K562 (cell line): ENCODE results near the gene CSDE1. TPM values are rescaled to one million over a fixed set of nuclear protein-coding genes. Genes with fewer than 3 reads are reported as not detected.
A peak's percentile ranks its signal among the peaks of the same experiment; 100 is the strongest.

ENCODE experiments used
- CREBBP ChIP-seq: IDR thresholded peaks from one replicate; pipeline ENCODE4 v1.6.1; 2012; ENCODE audit warnings: low read depth, mild to moderate bottlenecking, control low read depth, inconsistent platforms, low read length
- CTBP1 ChIP-seq: fragments of 450-650 bp; IDR thresholded peaks from 2 replicates; pipeline ENCODE4 v1.6.1; 2016; ENCODE audit warnings: borderline replicate concordance
- DEAF1 ChIP-seq: fragments of 450-650 bp; formaldehyde crosslinking; IDR thresholded peaks from 2 replicates; pipeline ENCODE4 v1.4.0; 2020; ENCODE audit warnings: mild to moderate bottlenecking, moderate library complexity
- FOSL1 ChIP-seq: fragments of 200-800 bp; sonication (Bioruptor generic); conservative IDR thresholded peaks from 2 replicates; pipeline ENCODE4 v1.6.1; 2016; ENCODE audit warnings: missing genetic modification characterization, missing compliant biosample characterization
- JUNB ChIP-seq: fragments of 450-650 bp; formaldehyde crosslinking; conservative IDR thresholded peaks from 2 replicates; pipeline ENCODE4 v1.4.0; 2020; ENCODE audit warnings: mild to moderate bottlenecking
- LEF1 ChIP-seq: fragments of 450-650 bp; IDR thresholded peaks from 2 replicates; pipeline ENCODE4 v1.6.1; 2016; ENCODE audit warnings: mild to moderate bottlenecking
- MBD1 ChIP-seq: fragments of 250-450 bp; sonication (Bioruptor Pico); IDR thresholded peaks from 2 replicates; pipeline ENCODE4 v1.8.0; 2022; ENCODE audit warnings: inconsistent platforms
- MCM7 ChIP-seq, 2 experiments: fragments of 450-650 bp; IDR thresholded peaks; 2 replicates each; pipeline ENCODE4 v1.6.1; 2016 to 2018
- MTA1 ChIP-seq: fragments of 450-650 bp; IDR thresholded peaks from 2 replicates; pipeline ENCODE4 v1.6.1; 2017; ENCODE audit warnings: borderline replicate concordance
- NBN ChIP-seq: fragments of 450-650 bp; IDR thresholded peaks from 2 replicates; pipeline ENCODE4 v1.6.1; 2016; ENCODE audit warnings: low read depth, mild to moderate bottlenecking
- NCOA1 ChIP-seq: fragments of 450-650 bp; IDR thresholded peaks from 2 replicates; pipeline ENCODE4 v1.6.1; 2016; ENCODE audit warnings: low read depth
- NCOA4 ChIP-seq: fragments of 450-650 bp; IDR thresholded peaks from 2 replicates; pipeline ENCODE4 v1.6.1; 2018; ENCODE audit warnings: mild to moderate bottlenecking; ENCODE audit not compliant: partially characterized antibody
- NFATC3 ChIP-seq: fragments of 450-650 bp; IDR thresholded peaks from 2 replicates; pipeline ENCODE4 v1.6.1; 2017; ENCODE audit warnings: mild to moderate bottlenecking
- NFXL1 ChIP-seq: fragments of 450-650 bp; formaldehyde crosslinking; IDR thresholded peaks from 2 replicates; pipeline ENCODE4 v1.4.0; 2021; ENCODE audit warnings: mild to moderate bottlenecking
- PRPF4 ChIP-seq: fragments of 200-400 bp; formaldehyde crosslinking; IDR thresholded peaks from one replicate; pipeline ENCODE4 v1.6.1; 2017; ENCODE audit warnings: low read length, low read depth, mild to moderate bottlenecking; ENCODE audit not compliant: insufficient read depth, poor library complexity, severe bottlenecking
- RBM14 ChIP-seq: fragments of 200-400 bp; formaldehyde crosslinking; IDR thresholded peaks from 2 replicates; pipeline ENCODE4 v1.6.1; 2018; ENCODE audit warnings: low read depth, mild to moderate bottlenecking, low read length, moderate library complexity, borderline replicate concordance; ENCODE audit not compliant: insufficient read depth
- RHOXF2B ChIP-seq: fragments of 250-450 bp; sonication (Bioruptor Pico); conservative IDR thresholded peaks from 2 replicates; pipeline ENCODE4 v1.5.1; 2021
- SMAD1 ChIP-seq: fragments of 150-350 bp; IDR thresholded peaks from 2 replicates; pipeline ENCODE4 v1.6.1; 2014; ENCODE audit warnings: low read length, low read depth; ENCODE audit not compliant: partially characterized antibody
- TSC22D4 ChIP-seq: fragments of 450-650 bp; IDR thresholded peaks from 2 replicates; pipeline ENCODE4 v1.6.1; 2016; ENCODE audit warnings: missing genetic modification characterization, missing biosample characterization, control low read depth
- ZNF76 ChIP-seq: fragments of 250-450 bp; sonication (Bioruptor Pico); IDR thresholded peaks from 2 replicates; pipeline ENCODE4 v1.4.0; 2020; ENCODE audit warnings: mild to moderate bottlenecking, moderate library complexity, borderline replicate concordance
- polyA plus RNA-seq, 8 experiments: library from polyadenylated mRNA; depleted of rRNA in 4 of 8; stranded (reverse) in 5 of 8; unstranded in 3 of 8; fragments of >200 nt; fragmentation: Nextera tagmentation in 2 of 8; fragmentation: Illumina TruSeq in 1 of 8; extraction: Ambion mirVana in 2 of 8; extraction: Trizol in 1 of 8; gene quantifications; 2 replicates each; pipeline versions ENCODE4 v1.2.1 to v1.2.3, GENCODE V29; 2011 to 2014; ENCODE audit warnings: inconsistent platforms in 1 of 8, missing spikeins in 1 of 8
- total RNA-seq, 7 experiments: library from RNA; depleted of rRNA in 6 of 7; stranded (reverse); fragments of >200 nt in 6 of 7; fragmentation: Illumina TruSeq in 2 of 7; extraction: Trizol in 2 of 7; gene quantifications; 2 replicates each; pipeline versions ENCODE4 v1.2.1 to v1.2.3, GENCODE V29; 2011 to 2021; ENCODE audit warnings: low replicate concordance in 1 of 7
- TF ChIP-seq, protein P1 (sequence below): sonication (generic); formaldehyde crosslinking; IDR thresholded peaks from 2 replicates; pipeline ENCODE4 v1.8.1; 2023; ENCODE audit warnings: mild to moderate bottlenecking, missing genetic modification reagents
- TF ChIP-seq, protein P2 (sequence below): sonication (generic); formaldehyde crosslinking; IDR thresholded peaks from 2 replicates; pipeline ENCODE4 v1.8.0; 2023; ENCODE audit warnings: mild to moderate bottlenecking, missing genetic modification reagents

CSDE1 gene
- total and polyA plus RNA-seq, 9 of the 15 experiments (the other 6 are each of a cell fraction or from before 2014, with no cell fraction given), result 174 to 538 (median 403) TPM

DNA sequence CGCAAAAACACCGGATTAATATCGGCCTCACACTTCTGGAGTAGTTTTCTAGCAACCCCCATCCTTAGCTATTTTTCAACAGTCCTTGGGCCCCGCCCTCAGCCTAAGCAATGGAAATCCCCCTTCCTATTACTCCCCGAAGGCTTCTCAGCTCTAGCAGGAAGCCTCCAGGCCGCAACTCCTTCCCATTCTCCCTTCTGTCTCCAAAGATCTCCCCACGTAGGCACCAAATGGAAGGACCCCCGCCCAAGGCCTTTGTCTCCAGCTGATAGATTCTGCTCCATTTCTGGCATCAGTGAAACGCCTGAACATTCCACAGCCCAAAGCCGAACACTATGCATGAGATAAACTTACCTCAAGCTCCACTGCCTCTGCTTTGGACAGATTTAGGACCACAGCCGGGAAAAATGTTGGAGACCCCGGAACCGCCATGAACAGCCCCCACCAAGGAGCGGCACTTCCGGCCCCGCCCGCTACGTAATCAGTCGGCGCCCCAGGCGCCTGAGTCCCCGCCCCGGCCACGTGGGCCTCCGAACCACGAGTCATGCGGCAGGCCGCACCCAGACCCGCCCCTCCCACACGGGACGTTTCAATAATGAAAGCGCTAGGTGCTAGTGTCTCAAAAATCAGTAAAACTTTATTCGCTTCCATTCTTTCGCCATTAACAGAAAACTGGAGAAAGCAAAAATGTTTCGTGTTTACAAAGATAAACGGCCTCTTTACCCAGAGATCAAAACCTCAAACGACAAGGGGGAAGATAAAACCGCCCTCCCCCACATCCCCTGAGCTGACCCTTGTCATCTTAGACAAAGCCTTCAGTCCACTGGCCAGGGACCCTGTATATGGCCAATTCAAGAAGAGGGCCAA, 41.2 kb downstream of the CSDE1 start, which contains the start of gene NRAS (continued):
- TF ChIP-seq DEAF1 (CRISPR knock-in tag), result no peak
- no peak; the same call in 1 of the 2 replicates for TF ChIP-seq NFATC3
- no peak for TF ChIP-seq SMAD1
- TF ChIP-seq, protein P1, sequence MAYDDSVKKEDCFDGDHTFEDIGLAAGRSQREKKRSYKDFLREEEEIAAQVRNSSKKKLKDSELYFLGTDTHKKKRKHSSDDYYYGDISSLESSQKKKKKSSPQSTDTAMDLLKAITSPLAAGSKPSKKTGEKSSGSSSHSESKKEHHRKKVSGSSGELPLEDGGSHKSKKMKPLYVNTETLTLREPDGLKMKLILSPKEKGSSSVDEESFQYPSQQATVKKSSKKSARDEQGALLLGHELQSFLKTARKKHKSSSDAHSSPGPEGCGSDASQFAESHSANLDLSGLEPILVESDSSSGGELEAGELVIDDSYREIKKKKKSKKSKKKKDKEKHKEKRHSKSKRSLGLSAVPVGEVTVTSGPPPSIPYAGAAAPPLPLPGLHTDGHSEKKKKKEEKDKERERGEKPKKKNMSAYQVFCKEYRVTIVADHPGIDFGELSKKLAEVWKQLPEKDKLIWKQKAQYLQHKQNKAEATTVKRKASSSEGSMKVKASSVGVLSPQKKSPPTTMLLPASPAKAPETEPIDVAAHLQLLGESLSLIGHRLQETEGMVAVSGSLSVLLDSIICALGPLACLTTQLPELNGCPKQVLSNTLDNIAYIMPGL (CRISPR knock-in tag), result no peak
- no peak for TF ChIP-seq NFXL1 (CRISPR knock-in tag)
- TF ChIP-seq RHOXF2B (CRISPR knock-in tag), result 0 out of 2 replicates have a peak, but pooled peaks have one; percentile 72
- peak; percentile 50; the same call in 1 of the 2 replicates for TF ChIP-seq NCOA1
- peak; percentile 79 for TF ChIP-seq LEF1
- TF ChIP-seq RBM14, result no peak
- TF ChIP-seq JUNB (CRISPR knock-in tag), result no peak
- peak; percentile 98 for TF ChIP-seq MTA1
- no peak for TF ChIP-seq CREBBP
- TF ChIP-seq MCM7 (IDR thresholded peaks at IDR 0.05), result no peak
- TF ChIP-seq MBD1, result no peak
- peak; percentile 78 for TF ChIP-seq NBN
- TF ChIP-seq NCOA4, result no peak
- TF ChIP-seq, protein P2, sequence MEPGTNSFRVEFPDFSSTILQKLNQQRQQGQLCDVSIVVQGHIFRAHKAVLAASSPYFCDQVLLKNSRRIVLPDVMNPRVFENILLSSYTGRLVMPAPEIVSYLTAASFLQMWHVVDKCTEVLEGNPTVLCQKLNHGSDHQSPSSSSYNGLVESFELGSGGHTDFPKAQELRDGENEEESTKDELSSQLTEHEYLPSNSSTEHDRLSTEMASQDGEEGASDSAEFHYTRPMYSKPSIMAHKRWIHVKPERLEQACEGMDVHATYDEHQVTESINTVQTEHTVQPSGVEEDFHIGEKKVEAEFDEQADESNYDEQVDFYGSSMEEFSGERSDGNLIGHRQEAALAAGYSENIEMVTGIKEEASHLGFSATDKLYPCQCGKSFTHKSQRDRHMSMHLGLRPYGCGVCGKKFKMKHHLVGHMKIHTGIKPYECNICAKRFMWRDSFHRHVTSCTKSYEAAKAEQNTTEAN, result no peak
- TF ChIP-seq ZNF76 (CRISPR knock-in tag), result no peak
- TF ChIP-seq FOSL1 (tag), result peak; percentile 51
- peak; percentile 44; the same call in 1 of the 2 replicates for TF ChIP-seq CTBP1
- TF ChIP-seq PRPF4, result no peak
- TF ChIP-seq TSC22D4 (tag), result no peak
